OCI-LY3 (cell line): ENCODE data around the gene ZNF668.

Experiments used
- EZH2phosphoT487 ChIP-seq: fragments of 200-600 bp; shearing (Covaris generic); IDR thresholded peaks from 2 replicates; pipeline ENCODE4 v1.6.1; 2018; ENCODE audit warnings: antibody characterized with exemption, mixed run types, low read depth
- TF ChIP-seq, protein P1 (sequence below): fragments of 200-600, 300-600 bp; sonication (generic); IDR thresholded peaks from 2 replicates; pipeline ENCODE4 v1.5.1; 2014; ENCODE audit warnings: antibody characterized with exemption, low read length, low read depth

DNA sequence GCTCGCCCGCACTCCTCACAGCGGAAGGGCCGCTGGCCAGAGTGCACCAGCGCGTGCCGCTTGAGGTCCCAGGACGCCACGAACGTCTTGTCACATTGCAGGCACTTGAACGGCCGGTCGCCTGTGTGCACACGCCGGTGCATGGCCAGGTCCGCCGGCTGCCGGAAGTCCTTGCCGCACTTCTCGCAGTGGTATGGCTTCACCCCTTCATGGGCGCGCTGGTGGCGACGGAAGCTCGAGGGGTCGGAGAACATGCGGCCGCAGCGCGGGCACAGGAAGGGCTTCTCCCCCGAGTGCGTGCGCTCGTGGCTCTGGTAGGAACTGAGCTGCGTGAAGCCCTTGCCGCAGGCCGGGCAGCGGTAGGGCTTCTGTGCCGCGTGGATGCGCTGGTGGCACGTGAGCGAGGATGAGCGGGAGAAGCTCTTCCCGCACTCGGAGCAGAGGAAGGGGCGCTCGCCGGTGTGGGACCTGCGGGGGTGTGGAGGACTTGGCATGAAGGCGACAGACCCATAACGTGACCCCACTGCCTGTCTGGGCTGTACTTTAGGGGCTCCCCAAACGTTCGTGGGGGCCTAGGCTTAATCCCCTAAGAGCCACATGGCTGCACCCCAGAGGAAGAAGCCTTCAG lies 12.1 kb downstream of the ZNF668 start:
- TF ChIP-seq, protein P1, sequence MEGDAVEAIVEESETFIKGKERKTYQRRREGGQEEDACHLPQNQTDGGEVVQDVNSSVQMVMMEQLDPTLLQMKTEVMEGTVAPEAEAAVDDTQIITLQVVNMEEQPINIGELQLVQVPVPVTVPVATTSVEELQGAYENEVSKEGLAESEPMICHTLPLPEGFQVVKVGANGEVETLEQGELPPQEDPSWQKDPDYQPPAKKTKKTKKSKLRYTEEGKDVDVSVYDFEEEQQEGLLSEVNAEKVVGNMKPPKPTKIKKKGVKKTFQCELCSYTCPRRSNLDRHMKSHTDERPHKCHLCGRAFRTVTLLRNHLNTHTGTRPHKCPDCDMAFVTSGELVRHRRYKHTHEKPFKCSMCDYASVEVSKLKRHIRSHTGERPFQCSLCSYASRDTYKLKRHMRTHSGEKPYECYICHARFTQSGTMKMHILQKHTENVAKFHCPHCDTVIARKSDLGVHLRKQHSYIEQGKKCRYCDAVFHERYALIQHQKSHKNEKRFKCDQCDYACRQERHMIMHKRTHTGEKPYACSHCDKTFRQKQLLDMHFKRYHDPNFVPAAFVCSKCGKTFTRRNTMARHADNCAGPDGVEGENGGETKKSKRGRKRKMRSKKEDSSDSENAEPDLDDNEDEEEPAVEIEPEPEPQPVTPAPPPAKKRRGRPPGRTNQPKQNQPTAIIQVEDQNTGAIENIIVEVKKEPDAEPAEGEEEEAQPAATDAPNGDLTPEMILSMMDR, result no peak
- no peak for TF ChIP-seq EZH2phosphoT487
